H1 (cell line): ENCODE data around the gene TMEM236. TPM values are rescaled to one million over a fixed set of nuclear protein-coding genes. Genes with fewer than 3 reads are reported as not detected.

Experiments used
- CTCF ChIA-PET: fragments of 300-600 bp; sonication (Branson Sonifier 250); formaldehyde crosslinking; loops from one replicate; lab custom pipeline; 2021; ENCODE audit not compliant: partially characterized antibody; lab: Charles Lee
- POLR2A ChIA-PET: fragments of 300-600 bp; sonication (Branson Sonifier 250); formaldehyde crosslinking; loops from one replicate; lab custom pipeline; 2021; ENCODE audit warnings: inconsistent platforms; ENCODE audit not compliant: partially characterized antibody; lab: Charles Lee
- DNase-seq, 2 experiments: peaks; one replicate each; pipeline versions ENCODE4 v3.0.0 to v3.0.0-alpha.2; 2010 to 2022; ENCODE audit warnings: low spot score in 2 of 2, low read depth in 1 of 2, mixed read lengths in 1 of 2
- FAIRE-seq: peaks from 2 replicates; lab custom pipeline; 2011; peaks lifted over from hg19 to GRCh38; lab: Jason Lieb, UNC
- H2AFZ ChIP-seq: 2 replicates; pipeline ENCODE4 v1.8.1; 2012; ENCODE audit warnings: low read length, inconsistent platforms
- H2AK5ac ChIP-seq: 2 replicates; pipeline ENCODE4 v1.6.1; 2013; ENCODE audit warnings: low read depth, low read length
- H2BK120ac ChIP-seq: replicated peaks from 2 replicates; pipeline ENCODE3; 2013; ENCODE audit warnings: low read depth, low read length, inconsistent platforms
- H2BK12ac ChIP-seq: 2 replicates; pipeline ENCODE4 v1.6.1; 2013; ENCODE audit warnings: low read depth, low read length
- H2BK15ac ChIP-seq: 2 replicates; pipeline ENCODE4 v1.6.1; 2013; ENCODE audit warnings: low read length
- H2BK20ac ChIP-seq: 2 replicates; pipeline ENCODE4 v1.6.1; 2013; ENCODE audit warnings: low read length
- H2BK5ac ChIP-seq: 2 replicates; pipeline ENCODE4 v1.6.1; 2013; ENCODE audit warnings: low read depth, low read length
- H3K14ac ChIP-seq: 2 replicates; pipeline ENCODE4 v1.6.1; 2013; ENCODE audit warnings: inconsistent platforms; ENCODE audit not compliant: insufficient read length
- H3K18ac ChIP-seq: 2 replicates; pipeline ENCODE4 v1.6.1; 2013; ENCODE audit warnings: low read length; ENCODE audit errors: extremely low read depth
- H3K23ac ChIP-seq: 2 replicates; pipeline ENCODE4 v1.6.1; 2013; ENCODE audit warnings: inconsistent platforms; ENCODE audit not compliant: insufficient read length
- H3K23me2 ChIP-seq: 2 replicates; pipeline ENCODE4 v1.6.1; 2013; ENCODE audit warnings: low read depth, low read length
- H3K27ac ChIP-seq: 2 replicates; pipeline ENCODE4 v1.6.1; 2011; ENCODE audit warnings: low read depth, low read length, inconsistent platforms
- H3K27me3 ChIP-seq, 4 experiments: replicated peaks in 1 of 4; 1 replicate in 1 of 4; 2 replicates in 3 of 4; pipeline versions ENCODE4 v1.6.1 to v1.8.1; 2011 to 2013; ENCODE audit warnings: low read length in 3 of 4, mild to moderate bottlenecking in 3 of 4, inconsistent platforms in 2 of 4, mixed read lengths in 2 of 4, moderate library complexity in 1 of 4; ENCODE audit not compliant: control insufficient read depth in 3 of 4, insufficient read depth in 3 of 4; ENCODE audit errors: extremely low read depth in 1 of 4
- H3K36me3 ChIP-seq, 4 experiments: 2 replicates each; pipeline versions ENCODE4 v1.6.1 to v1.8.1; 2011 to 2013; ENCODE audit warnings: mild to moderate bottlenecking in 4 of 4, low read length in 3 of 4, moderate library complexity in 2 of 4, control low read depth in 1 of 4, inconsistent platforms in 1 of 4; ENCODE audit not compliant: insufficient read depth in 4 of 4, control insufficient read depth in 2 of 4
- H3K4ac ChIP-seq: replicated peaks from 2 replicates; pipeline ENCODE3; 2013; ENCODE audit warnings: low read length, low read depth, mixed read lengths, inconsistent platforms; ENCODE audit not compliant: insufficient read length
- H3K4me1 ChIP-seq, 4 experiments: replicated peaks in 1 of 4; 1 replicate in 1 of 4; 2 replicates in 3 of 4; pipeline versions ENCODE4 v1.6.1 to v1.8.1; 2011 to 2013; ENCODE audit warnings: low read length in 3 of 4, inconsistent platforms in 2 of 4, mixed read lengths in 1 of 4; ENCODE audit not compliant: insufficient read depth in 4 of 4, control insufficient read depth in 3 of 4
- H3K4me2 ChIP-seq, 2 experiments: 2 replicates each; pipeline versions ENCODE4 v1.6.1 to v1.8.1; 2011 to 2013; ENCODE audit warnings: low read depth in 2 of 2, low read length in 2 of 2, control low read depth in 1 of 2, inconsistent platforms in 1 of 2, mild to moderate bottlenecking in 1 of 2; ENCODE audit not compliant: insufficient read depth in 1 of 2
- H3K4me3 ChIP-seq, 4 experiments: fragments of 200-600, 300-600 bp in 1 of 4; sonication (generic), shearing (Covaris generic), sonication (Bioruptor Twin) in 1 of 4; 2 replicates each; pipeline versions ENCODE4 v1.5.1 to v1.8.1; 2011 to 2016; ENCODE audit warnings: low read length in 4 of 4, low read depth in 3 of 4, control low read depth in 2 of 4, inconsistent platforms in 2 of 4, mild to moderate bottlenecking in 2 of 4, mixed read lengths in 1 of 4, moderate library complexity in 1 of 4; ENCODE audit not compliant: insufficient read depth in 2 of 4; ENCODE audit errors: extremely low read depth in 1 of 4
- H3K56ac ChIP-seq: replicated peaks from 2 replicates; pipeline ENCODE3; 2013; ENCODE audit warnings: low read depth, mild to moderate bottlenecking, mixed read lengths, low read length, inconsistent platforms; ENCODE audit not compliant: insufficient read length
- H3K79me1 ChIP-seq: 2 replicates; pipeline ENCODE4 v1.6.1; 2013; ENCODE audit warnings: low read depth, low read length, control low read depth
- H3K79me2 ChIP-seq, 2 experiments: 2 replicates each; pipeline versions ENCODE4 v1.6.1 to v1.8.1; 2012 to 2013; ENCODE audit warnings: low read length in 2 of 2, mild to moderate bottlenecking in 2 of 2, inconsistent platforms in 1 of 2; ENCODE audit not compliant: insufficient read depth in 2 of 2, control insufficient read depth in 1 of 2
- H3K9ac ChIP-seq, 4 experiments: replicated peaks in 1 of 4; 1 replicate in 1 of 4; 2 replicates in 3 of 4; pipeline versions ENCODE4 v1.6.1 to v1.8.1; 2011 to 2013; ENCODE audit warnings: low read depth in 3 of 4, low read length in 3 of 4, control low read depth in 2 of 4, mild to moderate bottlenecking in 2 of 4, moderate library complexity in 2 of 4, inconsistent platforms in 1 of 4; ENCODE audit errors: extremely low read depth in 1 of 4
- H3K9me3 ChIP-seq, 2 experiments: 2 replicates each; pipeline versions ENCODE4 v1.6.1 to v1.8.1; 2012 to 2013; ENCODE audit warnings: mild to moderate bottlenecking in 2 of 2, moderate library complexity in 2 of 2, control low read depth in 1 of 2, inconsistent platforms in 1 of 2, low read depth in 1 of 2, low read length in 1 of 2, mixed read lengths in 1 of 2; ENCODE audit not compliant: insufficient read depth in 2 of 2
- H4K20me1 ChIP-seq, 2 experiments: replicated peaks in 1 of 2; 2 replicates each; pipeline versions ENCODE3 to v1.8.1; 2011 to 2013; ENCODE audit warnings: inconsistent platforms in 2 of 2, low read length in 2 of 2, mild to moderate bottlenecking in 1 of 2; ENCODE audit not compliant: insufficient read depth in 2 of 2, control insufficient read depth in 1 of 2
- H4K5ac ChIP-seq: 2 replicates; pipeline ENCODE4 v1.6.1; 2013; ENCODE audit warnings: low read length, low read depth, mixed read lengths, inconsistent platforms; ENCODE audit not compliant: insufficient read length
- H4K8ac ChIP-seq: 2 replicates; pipeline ENCODE4 v1.8.0; 2013; ENCODE audit warnings: mild to moderate bottlenecking, moderate library complexity, low read length, inconsistent platforms; ENCODE audit not compliant: insufficient read depth; ENCODE audit errors: extremely low read depth
- H4K91ac ChIP-seq: replicated peaks from 2 replicates; pipeline ENCODE3; 2013; ENCODE audit warnings: low read length, mixed read lengths, inconsistent platforms; ENCODE audit not compliant: insufficient read length
- CEBPB ChIP-seq: IDR thresholded peaks from 2 replicates; pipeline ENCODE4 v1.6.1; 2012; ENCODE audit warnings: low read depth, low read length
- CREB1 ChIP-seq: IDR thresholded peaks from 2 replicates; pipeline ENCODE4 v1.6.1; 2012; ENCODE audit warnings: inconsistent platforms
- HDAC6 ChIP-seq: IDR thresholded peaks from one replicate; pipeline ENCODE4 v1.7.1; 2012; ENCODE audit warnings: low read depth, mild to moderate bottlenecking, inconsistent platforms, low read length, moderate library complexity
- KDM5A ChIP-seq: fragments of 200-600 bp; IDR thresholded peaks from 2 replicates; pipeline ENCODE4 v1.7.1; 2012; ENCODE audit warnings: mild to moderate bottlenecking, low read length, inconsistent platforms, mixed read lengths
- MAX ChIP-seq: IDR thresholded peaks from 2 replicates; pipeline ENCODE4 v1.6.1; 2012; ENCODE audit warnings: inconsistent platforms
- NRF1 ChIP-seq: IDR thresholded peaks from 2 replicates; pipeline ENCODE4 v1.6.1; 2011; ENCODE audit warnings: mild to moderate bottlenecking, low read depth, low read length, improper control_type of control experiment
- RBBP5 ChIP-seq: IDR thresholded peaks from 2 replicates; pipeline ENCODE4 v1.7.1; 2012; ENCODE audit warnings: low read depth, mild to moderate bottlenecking, inconsistent platforms, low read length, moderate library complexity, borderline replicate concordance
- RFX5 ChIP-seq: IDR thresholded peaks from 2 replicates; pipeline ENCODE4 v1.6.1; 2011; ENCODE audit warnings: low read depth, low read length, improper control_type of control experiment, borderline replicate concordance
- YY1 ChIP-seq: IDR thresholded peaks from 2 replicates; pipeline ENCODE4 v1.6.1; 2011; ENCODE audit warnings: low read depth, mild to moderate bottlenecking, low read length
- WGBS, 2 experiments: shearing (Covaris generic) in 1 of 2; methylation state at CpG; one replicate each; pipeline versions ENCODE4 v1.1.6 to v1.1.7; 2013 to 2015; ENCODE audit warnings: low lambda C conversion rate in 2 of 2, mixed read lengths in 2 of 2, inconsistent platforms in 1 of 2, low coverage in 1 of 2, missing lambda C conversion rate in 1 of 2; ENCODE audit not compliant: insufficient replicate concordance in 2 of 2, insufficient coverage in 1 of 2, insufficient read length in 1 of 2; ENCODE audit errors: extremely low coverage in 1 of 2, missing lambda C conversion rate in 1 of 2; 5-methylcytosine and 5-hydroxymethylcytosine counted together
- polyA plus RNA-seq, 7 experiments: library from polyadenylated mRNA; depleted of rRNA in 3 of 7; stranded (reverse) in 5 of 7; unstranded in 2 of 7; fragments of >200 nt in 5 of 7; fragments of 200-250 nt in 2 of 7; gene quantifications; 1 replicate in 5 of 7; 2 replicates in 1 of 7; 4 replicates in 1 of 7; pipeline versions ENCODE4 v1.2.1 to v1.2.3, GENCODE V29; 2011 to 2013; ENCODE audit warnings: missing spikeins in 2 of 7, mixed read lengths in 2 of 7
- total RNA-seq: library from RNA; stranded (reverse); fragmentation: NEBNext Ultra II Directional; extraction: Animal tissue kit (Norgen Biotek cat#: 25700); gene quantifications from 2 replicates; pipeline ENCODE4 v1.2.1, GENCODE V29; 2021
- TF ChIP-seq, protein P1 (sequence below): IDR thresholded peaks from 2 replicates; pipeline ENCODE4 v1.6.1; 2011; ENCODE audit warnings: low read depth, mild to moderate bottlenecking, low read length; ENCODE audit not compliant: insufficient read depth
- TF ChIP-seq, protein P2 (sequence below): IDR thresholded peaks from 2 replicates; pipeline ENCODE4 v1.6.1; 2012; ENCODE audit warnings: inconsistent platforms
- TF ChIP-seq, protein P3 (sequence below): IDR thresholded peaks from 2 replicates; pipeline ENCODE4 v1.6.1; 2011; ENCODE audit warnings: low read length, improper control_type of control experiment

TMEM236 gene
- total and polyA plus RNA-seq, 2 of the 8 experiments (the other 6 are each of a cell fraction or from before 2014, with no cell fraction given) = 0.02 to 0.07 TPM

DNA sequence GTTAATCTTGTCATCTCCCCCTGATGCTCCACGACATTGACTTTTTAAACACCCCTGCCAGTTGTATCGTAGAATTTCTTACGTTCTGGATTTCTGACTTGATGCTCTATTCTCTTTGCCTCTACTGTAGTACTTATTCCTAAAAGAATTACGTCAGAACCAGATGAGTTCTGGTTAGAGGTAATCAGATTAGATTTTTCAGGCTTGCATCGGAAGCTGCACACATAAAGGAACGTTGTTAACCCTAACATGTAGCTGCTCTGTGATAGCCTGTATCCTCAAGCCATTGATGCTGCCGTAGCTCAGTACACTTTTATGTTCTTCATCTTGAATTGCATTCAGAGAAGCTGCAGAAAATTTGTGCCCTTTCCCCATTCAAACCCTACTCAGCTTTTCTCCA, 26.3 kb upstream of the TMEM236 start:
- no peaks in the 10 kb centered on the region for H3K79me2 ChIP-seq
- no peaks in the 10 kb centered on the region for H3K23me2 ChIP-seq
- no peak overlapping the region for H4K8ac ChIP-seq
- no peak overlapping the region for H4K5ac ChIP-seq
- 93% methylated on average over 7 of the region's 7 CpGs; no CpG with 5 or more reads in 1 of the 2 experiments for WGBS, 2 experiments
- no peak overlapping the region for H2BK5ac ChIP-seq
- H3K56ac ChIP-seq = no peak overlapping the region
- no peak for DNase-seq
- H3K27ac ChIP-seq = no peak overlapping the region
- H2AK5ac ChIP-seq = no peak overlapping the region
- H2BK15ac ChIP-seq = no peak overlapping the region
- H3K9me3 ChIP-seq = peaks cover 0 to 8% of the 10 kb centered on the region in 2 experiments; a peak in 2 of 4 replicates
- no peak overlapping the region for H2BK20ac ChIP-seq
- no peak for FAIRE-seq
- H2AFZ ChIP-seq = no peak overlapping the region
- H3K4me1 ChIP-seq = no peaks in the 10 kb centered on the region
- H3K79me1 ChIP-seq = no peaks in the 10 kb centered on the region
- H3K9ac ChIP-seq = no peak overlapping the region
- H3K36me3 ChIP-seq = peaks cover 0 to 11% (median 0%) of the 10 kb centered on the region in 4 experiments; a peak in 2 of 8 replicates
- H3K27me3 ChIP-seq = no peaks in the 10 kb centered on the region
- no peak overlapping the region for H3K4me2 ChIP-seq
- CTCF ChIA-PET = interaction anchor here (1.0 to 1.1 kb wide), 2 partner anchors 10 to 12 kb away, joined by 4 to 7 read pairs; no protein-coding TSS in a partner anchor
- POLR2A ChIA-PET = interaction anchor here (1.1 kb wide), 1 partner anchor 16 kb away, joined by 3 read pairs; no protein-coding TSS in a partner anchor
- H3K23ac ChIP-seq = no peak overlapping the region
- no peak overlapping the region for H3K18ac ChIP-seq
- H3K4me3 ChIP-seq = no peak overlapping the region
- no peaks in the 10 kb centered on the region for H4K20me1 ChIP-seq
- no peak overlapping the region for H3K14ac ChIP-seq
- no peak overlapping the region for H3K4ac ChIP-seq
- H2BK12ac ChIP-seq = no peak overlapping the region
- H2BK120ac ChIP-seq = no peak overlapping the region
- no peak overlapping the region for H4K91ac ChIP-seq
- TF ChIP-seq, protein P1, sequence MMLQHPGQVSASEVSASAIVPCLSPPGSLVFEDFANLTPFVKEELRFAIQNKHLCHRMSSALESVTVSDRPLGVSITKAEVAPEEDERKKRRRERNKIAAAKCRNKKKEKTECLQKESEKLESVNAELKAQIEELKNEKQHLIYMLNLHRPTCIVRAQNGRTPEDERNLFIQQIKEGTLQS = no peak
- TF ChIP-seq, protein P2, sequence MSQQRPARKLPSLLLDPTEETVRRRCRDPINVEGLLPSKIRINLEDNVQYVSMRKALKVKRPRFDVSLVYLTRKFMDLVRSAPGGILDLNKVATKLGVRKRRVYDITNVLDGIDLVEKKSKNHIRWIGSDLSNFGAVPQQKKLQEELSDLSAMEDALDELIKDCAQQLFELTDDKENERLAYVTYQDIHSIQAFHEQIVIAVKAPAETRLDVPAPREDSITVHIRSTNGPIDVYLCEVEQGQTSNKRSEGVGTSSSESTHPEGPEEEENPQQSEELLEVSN = no peak
- no peak for TF ChIP-seq RFX5
- TF ChIP-seq KDM5A = no peak
- no peak for TF ChIP-seq RBBP5
- no peak for TF ChIP-seq CREB1
- no peak for TF ChIP-seq YY1
- TF ChIP-seq CEBPB = no peak
- no peak for TF ChIP-seq MAX
- no peak for TF ChIP-seq NRF1
- TF ChIP-seq, protein P3, sequence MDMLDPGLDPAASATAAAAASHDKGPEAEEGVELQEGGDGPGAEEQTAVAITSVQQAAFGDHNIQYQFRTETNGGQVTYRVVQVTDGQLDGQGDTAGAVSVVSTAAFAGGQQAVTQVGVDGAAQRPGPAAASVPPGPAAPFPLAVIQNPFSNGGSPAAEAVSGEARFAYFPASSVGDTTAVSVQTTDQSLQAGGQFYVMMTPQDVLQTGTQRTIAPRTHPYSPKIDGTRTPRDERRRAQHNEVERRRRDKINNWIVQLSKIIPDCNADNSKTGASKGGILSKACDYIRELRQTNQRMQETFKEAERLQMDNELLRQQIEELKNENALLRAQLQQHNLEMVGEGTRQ = no peak
- TF ChIP-seq HDAC6 = no peak
